Measurements from ENCODE around the gene RCBTB1.

Gene RCBTB1

DNA sequence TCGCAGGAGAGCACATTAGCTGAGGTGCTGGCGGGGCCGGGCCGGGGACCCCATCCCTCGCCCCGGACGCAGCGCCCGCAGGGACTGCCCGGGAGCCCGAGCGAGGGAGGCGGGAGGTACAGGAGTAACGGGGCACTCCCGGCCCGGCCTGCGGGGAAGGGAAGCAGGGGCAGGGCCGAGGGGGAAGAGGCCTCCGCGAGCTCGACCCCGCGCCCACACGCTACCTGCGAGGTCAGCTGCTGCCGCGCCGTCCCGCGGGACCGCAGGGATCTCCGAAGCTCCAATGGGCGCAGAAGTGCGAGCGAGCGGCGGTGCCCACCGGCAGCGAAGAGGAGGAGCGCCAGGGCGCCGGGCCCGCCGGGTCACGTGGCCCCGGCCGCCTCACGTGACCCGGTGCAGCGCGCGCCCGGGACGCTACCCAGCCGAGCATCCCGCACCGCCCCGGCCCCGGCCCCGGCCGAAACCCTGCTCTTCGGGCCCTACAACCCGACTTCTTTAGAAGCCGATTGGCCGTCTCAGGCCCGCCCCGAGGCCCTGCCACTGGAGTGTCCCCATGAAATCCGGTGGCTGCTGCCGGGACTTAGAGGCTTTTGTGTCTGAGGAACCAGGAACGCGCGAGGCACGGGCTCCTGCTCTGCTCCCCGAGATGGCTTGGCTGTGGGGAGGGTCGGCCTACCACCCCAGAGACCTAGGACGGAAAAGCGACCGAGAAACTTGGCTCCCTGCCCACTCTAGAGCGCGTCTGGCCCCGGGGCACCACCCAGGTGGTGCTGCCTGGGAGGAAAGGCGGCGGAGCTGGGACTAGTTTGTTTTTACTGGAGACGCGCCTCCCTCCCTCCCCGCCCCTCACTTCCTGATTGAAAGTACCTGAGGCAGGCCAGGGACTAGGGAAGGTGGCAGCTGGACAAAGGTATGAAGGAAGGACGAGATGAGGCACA lies at the start of gene RCBTB1:
TSS of gene RCBTB1 (minus strand) at position 339 of the 938 bp plus-strand sequence. CDS start 18,279 bp downstream, outside the sequence.
- no peaks in the 10 kb centered on the region for H3K27me3 ChIP-seq (ENCODE audit: control insufficient read depth in 1 of 2, insufficient read depth in 2 of 2, low read length in 2 of 2)
- H3K36me3 ChIP-seq (ENCODE audit: insufficient read depth, low read length): no peaks in the 10 kb centered on the region
- no peaks in the 10 kb centered on the region for H3K9me3 ChIP-seq (ENCODE audit: low read length)
- H3K4me1 ChIP-seq (ENCODE audit: insufficient read depth, low read length): peaks cover 3% of the 10 kb centered on the region
- peak within 1 kb of the TSS; percentile 89 to 90 for H3K4me3 ChIP-seq (ENCODE audit: low read depth in 1 of 2, low read length in 2 of 2)
- peak within 1 kb of the TSS; percentile 95 for H3K27ac ChIP-seq (ENCODE audit: low read depth, low read length)
- H3K9ac ChIP-seq (ENCODE audit: low read length): peak within 1 kb of the TSS; percentile 86

DNA sequence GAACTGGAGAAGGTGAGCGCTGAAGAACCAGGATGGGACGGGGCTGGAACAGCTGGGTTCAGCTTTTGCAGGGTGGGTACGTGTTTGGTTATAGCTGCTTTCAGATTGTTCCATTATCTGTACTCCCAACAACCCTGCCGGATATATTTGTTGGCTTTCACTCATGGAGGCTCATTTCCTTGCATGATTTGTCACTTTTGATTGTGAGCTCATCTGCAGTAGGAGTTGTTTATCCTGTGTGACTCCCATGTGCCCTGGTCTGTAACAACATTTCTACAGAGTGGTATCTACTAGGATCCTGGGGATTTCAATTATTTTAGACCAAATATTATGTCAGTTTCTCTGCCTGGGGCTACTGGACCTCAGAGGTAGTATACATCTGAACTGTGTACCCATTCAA lies 48.4 kb upstream of the RCBTB1 start:
- Histone ChIP-seq H3K4me3 (ENCODE audit: low read depth in 1 of 2, low read length in 2 of 2) (no peak overlapping the region), H3K36me3 (ENCODE audit: insufficient read depth, low read length) (no peaks in the 10 kb centered on the region), H3K4me1 (ENCODE audit: insufficient read depth, low read length) (no peaks in the 10 kb centered on the region), H3K27ac (ENCODE audit: low read depth, low read length) (no peak overlapping the region), H3K9ac (ENCODE audit: low read length) (no peak overlapping the region), H3K27me3 (ENCODE audit: control insufficient read depth in 1 of 2, insufficient read depth in 2 of 2, low read length in 2 of 2) (no peaks in the 10 kb centered on the region), H3K9me3 (ENCODE audit: low read length) (no peaks in the 10 kb centered on the region)

DNA sequence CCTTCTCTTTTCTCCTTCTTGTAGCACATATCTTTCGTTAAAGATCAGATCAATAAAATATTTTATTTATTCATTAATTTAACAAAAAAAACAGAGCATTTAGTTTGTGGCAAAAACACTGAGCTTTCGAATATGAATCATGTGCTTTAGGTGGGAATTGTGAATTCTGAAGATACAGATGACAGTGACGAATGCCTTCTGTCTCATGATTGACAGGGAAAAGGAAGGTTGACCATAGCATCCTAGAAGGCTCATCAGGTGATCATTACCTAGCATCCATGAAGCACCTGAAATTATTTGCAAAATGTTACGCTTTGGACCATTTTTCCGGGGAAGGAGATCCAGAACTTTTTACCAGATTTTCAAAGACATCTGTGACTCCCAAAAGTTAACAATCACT lies 46.8 kb upstream of the RCBTB1 start:
- H3K9me3 ChIP-seq (ENCODE audit: low read length): no peaks in the 10 kb centered on the region
- no peak overlapping the region for H3K4me3 ChIP-seq (ENCODE audit: low read depth in 1 of 2, low read length in 2 of 2)
- no peaks in the 10 kb centered on the region for H3K4me1 ChIP-seq (ENCODE audit: insufficient read depth, low read length)
- H3K9ac ChIP-seq (ENCODE audit: low read length): no peak overlapping the region
- H3K27ac ChIP-seq (ENCODE audit: low read depth, low read length): no peak overlapping the region
- no peaks in the 10 kb centered on the region for H3K27me3 ChIP-seq (ENCODE audit: control insufficient read depth in 1 of 2, insufficient read depth in 2 of 2, low read length in 2 of 2)
- no peaks in the 10 kb centered on the region for H3K36me3 ChIP-seq (ENCODE audit: insufficient read depth, low read length)

DNA sequence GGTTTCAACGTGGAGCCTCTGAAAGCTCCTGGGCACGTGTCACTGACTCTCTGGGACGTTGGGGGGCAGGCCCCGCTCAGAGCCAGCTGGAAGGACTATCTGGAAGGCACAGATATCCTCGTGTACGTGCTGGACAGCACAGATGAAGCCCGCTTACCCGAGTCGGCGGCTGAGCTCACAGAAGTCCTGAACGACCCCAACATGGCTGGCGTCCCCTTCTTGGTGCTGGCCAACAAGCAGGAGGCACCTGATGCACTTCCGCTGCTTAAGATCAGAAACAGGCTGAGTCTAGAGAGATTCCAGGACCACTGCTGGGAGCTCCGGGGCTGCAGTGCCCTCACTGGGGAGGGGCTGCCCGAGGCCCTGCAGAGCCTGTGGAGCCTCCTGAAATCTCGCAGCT lies 45.2 kb upstream of the RCBTB1 start:
- no peaks in the 10 kb centered on the region for H3K27me3 ChIP-seq (ENCODE audit: control insufficient read depth in 1 of 2, insufficient read depth in 2 of 2, low read length in 2 of 2)
- H3K4me1 ChIP-seq (ENCODE audit: insufficient read depth, low read length): no peaks in the 10 kb centered on the region
- H3K9ac ChIP-seq (ENCODE audit: low read length): no peak overlapping the region
- no peaks in the 10 kb centered on the region for H3K9me3 ChIP-seq (ENCODE audit: low read length)
- H3K27ac ChIP-seq (ENCODE audit: low read depth, low read length): no peak overlapping the region
- H3K36me3 ChIP-seq (ENCODE audit: insufficient read depth, low read length): no peaks in the 10 kb centered on the region
- no peak overlapping the region for H3K4me3 ChIP-seq (ENCODE audit: low read depth in 1 of 2, low read length in 2 of 2)

DNA sequence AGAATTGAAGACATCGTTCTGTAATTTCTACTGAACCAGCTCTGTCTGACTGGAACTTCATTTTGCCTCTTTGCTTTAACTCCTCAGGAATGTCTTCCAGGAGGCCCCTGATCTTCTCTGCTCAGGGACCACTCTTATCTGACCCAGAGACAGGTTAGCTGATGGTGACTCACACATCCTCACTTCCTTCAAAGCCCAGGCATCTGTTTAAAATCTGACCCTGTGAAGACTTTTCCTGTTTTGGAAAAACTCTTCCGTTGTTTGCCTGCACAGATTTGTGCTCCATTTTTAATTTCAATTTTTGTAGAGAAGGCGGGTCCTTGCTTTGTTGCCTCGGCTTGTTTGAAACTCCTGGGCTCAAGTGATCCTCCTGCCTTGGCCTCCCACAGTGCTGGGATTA lies 44.6 kb upstream of the RCBTB1 start:
- Histone ChIP-seq H3K4me3 (ENCODE audit: low read depth in 1 of 2, low read length in 2 of 2) (no peak overlapping the region), H3K27ac (ENCODE audit: low read depth, low read length) (no peak overlapping the region), H3K4me1 (ENCODE audit: insufficient read depth, low read length) (no peaks in the 10 kb centered on the region), H3K9ac (ENCODE audit: low read length) (no peak overlapping the region), H3K36me3 (ENCODE audit: insufficient read depth, low read length) (no peaks in the 10 kb centered on the region), H3K27me3 (ENCODE audit: control insufficient read depth in 1 of 2, insufficient read depth in 2 of 2, low read length in 2 of 2) (no peaks in the 10 kb centered on the region), H3K9me3 (ENCODE audit: low read length) (no peaks in the 10 kb centered on the region)

DNA sequence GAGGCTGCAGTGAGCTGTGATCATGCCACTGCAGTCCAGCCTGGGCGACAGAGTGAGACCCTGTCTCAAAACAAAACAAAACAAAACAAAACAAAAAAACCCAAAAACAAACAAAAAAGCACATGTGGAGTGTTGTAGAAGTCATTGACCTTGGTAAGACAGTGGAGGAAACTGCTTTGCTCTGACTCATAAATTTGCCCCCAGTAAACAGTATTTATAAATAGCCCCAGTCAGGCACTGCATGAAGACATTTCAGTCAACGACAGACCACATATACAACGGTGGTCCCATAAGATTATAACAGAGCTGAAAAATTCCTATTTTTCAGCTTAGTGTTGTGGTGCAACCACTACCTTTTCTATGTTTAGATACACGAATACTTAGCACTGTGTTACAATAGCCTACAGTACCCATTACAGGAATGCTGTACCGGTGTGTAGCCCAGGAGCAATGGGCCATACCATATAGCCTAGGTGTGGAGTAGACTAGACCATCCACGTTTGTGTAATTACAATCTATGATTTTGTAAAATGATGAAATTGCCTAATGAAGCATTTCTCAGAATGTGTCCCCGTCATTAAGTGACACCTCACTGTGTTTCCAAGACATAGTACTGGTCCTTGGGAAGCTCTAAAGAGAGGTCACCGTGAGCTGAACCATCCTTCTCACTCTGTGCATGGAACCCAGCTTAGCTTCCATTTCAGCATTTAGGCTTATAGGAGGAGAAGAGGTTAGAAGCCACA lies 44.0 kb upstream of the RCBTB1 start:
- no peaks in the 10 kb centered on the region for H3K27me3 ChIP-seq (ENCODE audit: control insufficient read depth in 1 of 2, insufficient read depth in 2 of 2, low read length in 2 of 2)
- no peaks in the 10 kb centered on the region for H3K36me3 ChIP-seq (ENCODE audit: insufficient read depth, low read length)
- no peak overlapping the region for H3K27ac ChIP-seq (ENCODE audit: low read depth, low read length)
- no peak overlapping the region for H3K4me3 ChIP-seq (ENCODE audit: low read depth in 1 of 2, low read length in 2 of 2)
- no peak overlapping the region for H3K9ac ChIP-seq (ENCODE audit: low read length)
- H3K9me3 ChIP-seq (ENCODE audit: low read length): no peaks in the 10 kb centered on the region
- H3K4me1 ChIP-seq (ENCODE audit: insufficient read depth, low read length): no peaks in the 10 kb centered on the region

DNA sequence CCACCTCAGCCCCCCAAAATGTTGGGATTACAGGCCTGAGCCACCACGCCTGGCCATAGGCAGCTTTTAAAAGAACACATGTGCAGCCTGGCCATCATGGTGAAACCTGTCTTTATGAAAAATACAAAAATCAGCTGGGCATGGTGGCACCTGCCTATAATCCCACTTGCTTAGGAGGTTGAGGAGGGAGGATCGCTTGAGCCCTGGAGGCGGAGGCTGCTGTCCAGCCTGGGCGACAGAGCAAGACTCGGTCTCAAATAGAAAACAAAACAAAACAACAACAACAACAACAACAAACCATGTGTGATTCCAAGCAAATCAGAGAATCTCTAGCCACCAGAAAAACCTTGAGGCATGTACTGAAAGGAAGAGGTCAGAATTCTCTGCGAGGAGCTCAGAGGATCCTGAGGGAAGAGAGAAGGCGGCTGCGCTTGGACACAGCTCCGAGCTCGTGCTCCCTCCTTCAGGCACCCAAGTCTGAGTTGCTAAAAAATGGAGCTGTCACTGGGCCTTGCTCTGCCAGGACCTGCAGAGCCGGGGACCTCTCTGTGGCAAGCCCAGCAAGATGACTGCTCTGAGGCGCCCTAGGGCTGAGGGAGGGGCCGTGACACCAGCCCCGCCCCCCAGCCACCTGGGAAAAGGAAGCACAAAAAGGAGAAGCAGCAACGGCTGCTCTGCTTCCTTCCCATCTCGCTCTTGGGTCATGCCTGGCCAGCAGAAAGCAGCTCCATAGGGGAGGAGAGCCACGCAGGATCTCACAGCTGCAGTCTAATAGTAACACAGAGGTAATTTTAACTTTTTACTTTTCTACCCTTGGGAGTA lies 42.7 kb upstream of the RCBTB1 start, which contains the start of gene ARL11:
TSS of gene ARL11 (plus strand) at position 677 of the 822 bp plus-strand sequence. CDS start 1,941 bp downstream, outside the sequence.
- Histone ChIP-seq H3K27ac (ENCODE audit: low read depth, low read length) (no peak within 1 kb of the TSS), H3K4me1 (ENCODE audit: insufficient read depth, low read length) (no peaks in the 10 kb centered on the region), H3K9ac (ENCODE audit: low read length) (no peak within 1 kb of the TSS), H3K36me3 (ENCODE audit: insufficient read depth, low read length) (no peaks in the 10 kb centered on the region), H3K27me3 (ENCODE audit: control insufficient read depth in 1 of 2, insufficient read depth in 2 of 2, low read length in 2 of 2) (no peaks in the 10 kb centered on the region), H3K9me3 (ENCODE audit: low read length) (no peaks in the 10 kb centered on the region), H3K4me3 (ENCODE audit: low read depth in 1 of 2, low read length in 2 of 2) (no peak within 1 kb of the TSS)

DNA sequence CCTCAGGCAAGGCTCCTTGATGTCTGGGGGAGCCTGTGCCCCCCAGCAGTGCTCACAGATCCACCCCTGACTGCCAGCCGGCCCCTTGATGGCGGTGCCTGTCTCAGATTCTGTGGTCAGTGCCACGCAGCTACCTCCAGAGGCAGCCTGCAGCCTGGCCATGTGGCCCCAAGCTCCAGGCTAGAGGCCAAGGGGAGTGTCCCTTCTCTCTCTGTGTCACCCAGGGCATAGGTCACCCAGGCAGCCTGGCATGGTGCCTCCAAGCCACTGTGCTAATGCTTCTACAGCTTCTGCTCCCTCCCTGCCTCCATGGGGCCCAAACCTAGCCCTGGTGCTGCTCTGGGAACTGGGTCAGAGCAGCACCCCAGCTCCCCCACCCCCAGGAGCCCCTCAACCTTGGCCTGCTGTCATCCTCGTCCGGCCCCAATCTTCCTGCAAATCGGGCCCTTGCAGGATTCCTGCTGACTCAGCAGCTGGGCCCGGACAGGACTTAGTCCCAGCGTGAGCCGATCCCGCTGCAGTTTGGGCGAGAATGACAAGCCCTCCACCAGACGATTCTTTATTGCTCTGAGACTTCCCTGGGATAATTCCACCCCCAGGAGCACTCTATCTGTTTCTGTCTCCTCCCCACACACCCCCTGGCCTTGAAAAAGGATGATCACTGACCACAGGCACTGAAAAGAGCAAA lies 40.2 kb upstream of the RCBTB1 start:
- no peak overlapping the region for H3K4me3 ChIP-seq (ENCODE audit: low read depth in 1 of 2, low read length in 2 of 2)
- H3K27ac ChIP-seq (ENCODE audit: low read depth, low read length): no peak overlapping the region
- no peaks in the 10 kb centered on the region for H3K4me1 ChIP-seq (ENCODE audit: insufficient read depth, low read length)
- no peak overlapping the region for H3K9ac ChIP-seq (ENCODE audit: low read length)
- H3K27me3 ChIP-seq (ENCODE audit: control insufficient read depth in 1 of 2, insufficient read depth in 2 of 2, low read length in 2 of 2): no peaks in the 10 kb centered on the region
- H3K9me3 ChIP-seq (ENCODE audit: low read length): no peaks in the 10 kb centered on the region
- H3K36me3 ChIP-seq (ENCODE audit: insufficient read depth, low read length): no peaks in the 10 kb centered on the region

DNA sequence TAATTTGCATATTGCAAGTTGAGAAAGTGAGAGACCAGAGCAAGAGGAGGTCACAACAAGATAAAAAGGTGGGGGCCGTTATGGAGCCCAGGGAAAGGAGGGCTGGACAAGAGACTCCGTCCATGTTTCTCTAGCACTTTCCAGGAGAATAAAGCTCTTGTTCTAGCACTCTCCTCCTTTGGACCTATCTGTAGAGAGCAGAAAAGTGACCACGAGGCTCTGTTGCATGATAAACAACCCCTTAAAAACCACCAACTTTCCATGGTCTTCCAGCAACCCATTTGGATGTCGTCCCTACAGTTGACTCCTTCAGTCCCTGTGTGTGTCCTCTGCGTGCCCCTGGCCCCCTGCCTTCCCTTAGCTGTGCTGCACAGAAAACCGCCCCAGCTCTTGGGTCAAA lies 38.9 kb upstream of the RCBTB1 start:
- Histone ChIP-seq H3K9ac (ENCODE audit: low read length) (no peak overlapping the region), H3K27ac (ENCODE audit: low read depth, low read length) (no peak overlapping the region), H3K36me3 (ENCODE audit: insufficient read depth, low read length) (no peaks in the 10 kb centered on the region)

DNA sequence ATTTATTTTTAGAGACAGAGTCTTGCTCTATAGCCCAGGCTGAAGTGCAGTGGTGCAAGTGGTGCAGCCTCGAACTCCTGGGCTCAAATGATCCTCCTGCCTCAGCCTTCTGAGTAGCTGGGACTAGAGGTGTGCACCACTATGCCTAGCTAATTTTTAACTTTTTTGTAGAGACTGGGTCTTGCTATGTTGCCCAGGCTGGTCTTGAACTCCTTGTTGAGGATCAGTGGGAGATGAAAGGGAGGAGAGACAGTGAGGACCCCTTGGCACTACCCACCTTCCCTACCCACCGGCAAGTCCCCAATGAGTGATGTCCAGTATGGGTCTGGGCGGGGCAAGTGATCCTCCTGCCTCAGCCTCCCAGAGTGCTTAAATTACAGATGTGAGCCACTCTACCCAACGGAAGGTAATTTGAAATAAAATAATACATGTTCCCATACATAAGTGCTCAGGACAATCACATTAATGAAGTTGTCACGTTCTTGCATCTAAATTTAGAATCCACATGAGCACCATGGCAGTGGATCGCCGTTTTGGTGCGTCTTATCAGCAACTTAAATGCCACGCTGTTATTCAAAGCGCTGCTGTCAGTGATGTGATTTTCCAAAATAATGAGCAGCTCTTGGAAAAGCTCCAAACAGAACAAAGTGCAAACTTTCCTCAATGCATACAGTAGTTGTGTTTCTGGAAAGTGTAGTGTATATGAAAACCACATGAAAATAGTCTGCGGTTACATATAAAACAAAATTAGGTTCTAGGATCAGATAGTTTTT lies 37.0 kb upstream of the RCBTB1 start:
- Histone ChIP-seq H3K27me3 (ENCODE audit: control insufficient read depth in 1 of 2, insufficient read depth in 2 of 2, low read length in 2 of 2) (no peaks in the 10 kb centered on the region), H3K4me3 (ENCODE audit: low read depth in 1 of 2, low read length in 2 of 2) (no peak overlapping the region), H3K9ac (ENCODE audit: low read length) (no peak overlapping the region), H3K4me1 (ENCODE audit: insufficient read depth, low read length) (no peaks in the 10 kb centered on the region), H3K27ac (ENCODE audit: low read depth, low read length) (no peak overlapping the region), H3K36me3 (ENCODE audit: insufficient read depth, low read length) (no peaks in the 10 kb centered on the region), H3K9me3 (ENCODE audit: low read length) (no peaks in the 10 kb centered on the region)

More for the DNA sequence above, 38.9 kb upstream of the RCBTB1 start:
- Histone ChIP-seq H3K4me1 (ENCODE audit: insufficient read depth, low read length) (no peaks in the 10 kb centered on the region), H3K4me3 (ENCODE audit: low read depth in 1 of 2, low read length in 2 of 2) (no peak overlapping the region), H3K9me3 (ENCODE audit: low read length) (no peaks in the 10 kb centered on the region), H3K27me3 (ENCODE audit: control insufficient read depth in 1 of 2, insufficient read depth in 2 of 2, low read length in 2 of 2) (no peaks in the 10 kb centered on the region)

Measured in muscle layer of colon (tissue), 2 donors.